Esophagus (tissue), 2 donors: ENCODE measurements around the gene SVEP1. TPM values are rescaled to one million over a fixed set of nuclear protein-coding genes. Genes with fewer than 3 reads are reported as not detected.

Experiments
- polyA plus RNA-seq, 2 donors: library from polyadenylated mRNA; stranded (reverse); fragments of 200-250 nt; gene quantifications; one replicate each; pipeline ENCODE4 v1.2.3, GENCODE V29; 2013
- donor health status: healthy with polysubstance abuse.
- donor health status: Bipolar disorder and iron deficiency.

SVEP1 gene
- polyA plus RNA-seq, 2 donors, result 0.18 to 0.71 TPM

Other genes starting within 250 kb of the SVEP1 start
- not detected for gene TXNDC8, start 241.9 kb downstream of the SVEP1 start, polyA plus RNA-seq
- gene MUSK, start 89.0 kb upstream of the SVEP1 start, polyA plus RNA-seq, result under 1 TPM; 0.14 to 0.20 TPM